ENCODE data around the gene SGPP1.
"Not testable (repeated sequence)": the region's sequence is repeated elsewhere in the genome, so short reads cannot be mapped to it uniquely, and the experiment has no call there.

The SGPP1 gene

GRCh38 chr14:63671987-63672386, 55.9 kb downstream of the SGPP1 start:
- Mint-ChIP-seq H3K4me3 (no peak overlapping the region), H3K36me3 (peaks cover 13% of the 10 kb centered on the region), H3K4me1 (no peaks in the 10 kb centered on the region), H3K9me3 (no peaks in the 10 kb centered on the region), H3K27ac (no peak overlapping the region)
- no peak for DNase-seq (ENCODE audit: low spot score in 2 of 2)
- no peak for ATAC-seq

GRCh38 chr14:63670692-63671091, 57.2 kb downstream of the SGPP1 start:
- no peak overlapping the region for H3K4me3 Mint-ChIP-seq
- H3K27ac Mint-ChIP-seq: no peak overlapping the region
- no peaks in the 10 kb centered on the region for H3K9me3 Mint-ChIP-seq
- no peaks in the 10 kb centered on the region for H3K4me1 Mint-ChIP-seq
- peaks cover 7% of the 10 kb centered on the region for H3K36me3 Mint-ChIP-seq
- ATAC-seq (no peak), DNase-seq (ENCODE audit: low spot score in 2 of 2) (no peak)

GRCh38 chr14:63666335-63666734, 61.5 kb downstream of the SGPP1 start:
- no peaks in the 10 kb centered on the region for H3K4me1 Mint-ChIP-seq
- H3K27ac Mint-ChIP-seq: no peak overlapping the region
- no peaks in the 10 kb centered on the region for H3K9me3 Mint-ChIP-seq
- ATAC-seq (no peak), DNase-seq (ENCODE audit: low spot score in 2 of 2) (no peak)
- no peaks in the 10 kb centered on the region for H3K36me3 Mint-ChIP-seq
- H3K4me3 Mint-ChIP-seq: no peak overlapping the region

DNA sequence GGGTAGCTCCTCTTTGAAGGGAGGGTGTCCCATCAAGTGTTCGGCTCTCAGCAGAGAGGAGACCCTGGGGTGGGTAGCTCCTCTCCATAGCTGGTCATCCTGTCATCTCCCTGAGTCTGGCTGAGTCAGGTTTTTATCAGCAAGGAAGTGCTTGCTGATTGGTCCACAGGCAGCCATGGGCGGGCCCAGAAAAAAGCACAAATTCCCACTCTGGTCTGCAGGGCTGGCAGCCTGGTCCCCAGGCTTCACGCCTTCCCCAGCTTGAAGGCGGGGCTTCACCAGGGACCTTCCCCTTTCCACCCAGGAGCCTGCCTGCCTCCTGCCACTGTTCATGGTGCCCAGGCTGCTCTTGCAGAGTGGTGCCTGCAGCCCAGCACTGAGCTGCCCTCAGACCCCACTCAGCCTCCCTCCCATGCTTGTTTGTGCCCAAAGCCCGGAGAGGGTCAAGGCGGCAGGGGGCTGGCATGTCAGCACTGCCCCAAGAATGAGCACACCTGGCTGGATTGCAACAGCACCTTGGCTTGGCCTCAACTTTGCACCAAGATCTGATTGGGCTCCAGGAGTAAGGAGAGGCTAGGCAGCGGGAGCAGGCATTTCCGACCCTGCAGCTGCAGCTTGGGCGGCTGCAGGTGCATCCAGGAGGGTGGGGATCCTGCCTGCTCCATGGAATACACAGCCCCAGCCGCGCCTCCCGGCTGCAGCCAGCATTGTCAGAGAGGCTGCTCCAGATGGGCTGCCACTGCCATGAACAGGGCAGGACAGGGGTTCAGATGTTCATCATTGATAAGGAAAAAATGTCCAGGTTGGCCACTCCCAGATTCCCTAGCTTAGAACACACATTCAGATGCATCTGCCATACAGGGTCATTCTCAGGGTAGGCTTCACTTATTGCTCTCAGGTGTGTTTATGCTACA, 64.2 kb downstream of the SGPP1 start:
- Mint-ChIP-seq H3K4me3 (no peak overlapping the region), H3K9me3 (no peaks in the 10 kb centered on the region), H3K4me1 (no peaks in the 10 kb centered on the region), H3K27ac (no peak overlapping the region), H3K36me3 (no peaks in the 10 kb centered on the region)
- ATAC-seq (peak; percentile 11), DNase-seq (ENCODE audit: low spot score in 2 of 2) (no peak)

DNA sequence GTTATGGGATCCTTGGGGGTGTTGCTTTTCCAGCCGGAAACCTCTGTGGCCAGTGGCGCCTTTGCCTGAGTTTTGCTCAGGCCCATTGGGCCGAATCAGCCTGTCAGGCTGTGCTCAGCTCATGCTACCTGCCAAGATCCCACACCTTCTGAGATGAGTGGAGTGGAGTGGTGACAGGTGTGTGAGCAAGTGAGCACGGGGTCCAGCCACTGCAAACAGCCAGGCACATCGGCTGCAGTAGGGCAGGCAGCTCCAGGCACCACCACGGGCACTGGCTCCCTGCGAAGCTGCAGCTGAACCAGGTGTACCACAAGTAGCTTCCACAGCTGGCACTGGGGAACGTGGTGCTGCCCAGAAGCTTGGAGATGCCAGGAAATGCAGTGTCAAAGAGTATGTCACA, 65.1 kb downstream of the SGPP1 start:
- no peak overlapping the region for H3K4me3 Mint-ChIP-seq
- no peaks in the 10 kb centered on the region for H3K4me1 Mint-ChIP-seq
- DNase-seq (ENCODE audit: low spot score in 2 of 2) (no peak), ATAC-seq (no peak)
- no peaks in the 10 kb centered on the region for H3K9me3 Mint-ChIP-seq
- no peak overlapping the region for H3K27ac Mint-ChIP-seq
- H3K36me3 Mint-ChIP-seq: peaks cover 2% of the 10 kb centered on the region

- H3K9me3 Mint-ChIP-seq; H3K4me3 Mint-ChIP-seq; DNase-seq (ENCODE audit: low spot score in 2 of 2); H3K4me1 Mint-ChIP-seq; ATAC-seq; H3K27ac Mint-ChIP-seq: not testable (repeated sequence)
- peaks cover 11% of the 10 kb centered on the region for H3K36me3 Mint-ChIP-seq
Measured at GRCh38 chr14:63661881-63662280, 66.0 kb downstream of the SGPP1 start.

- peaks cover 12% of the 10 kb centered on the region for H3K36me3 Mint-ChIP-seq
- H3K27ac Mint-ChIP-seq: no peak overlapping the region
- no peaks in the 10 kb centered on the region for H3K4me1 Mint-ChIP-seq
- DNase-seq (ENCODE audit: low spot score in 2 of 2) (no peak), ATAC-seq (no peak)
- no peaks in the 10 kb centered on the region for H3K9me3 Mint-ChIP-seq
- H3K4me3 Mint-ChIP-seq: no peak overlapping the region
Measured at GRCh38 chr14:63659726-63660125, 68.1 kb downstream of the SGPP1 start.

- no peak for ATAC-seq
- no peaks in the 10 kb centered on the region for H3K9me3 Mint-ChIP-seq
- no peak for DNase-seq (ENCODE audit: low spot score in 2 of 2)
- no peak overlapping the region for H3K27ac Mint-ChIP-seq
- H3K36me3 Mint-ChIP-seq: peaks cover 12% of the 10 kb centered on the region
- H3K4me3 Mint-ChIP-seq: no peak overlapping the region
- no peaks in the 10 kb centered on the region for H3K4me1 Mint-ChIP-seq
Measured at GRCh38 chr14:63656194-63656593, 71.7 kb downstream of the SGPP1 start.

GRCh38 chr14:63654936-63655335, 72.9 kb downstream of the SGPP1 start:
- peaks cover 8% of the 10 kb centered on the region for H3K4me1 Mint-ChIP-seq
- no peaks in the 10 kb centered on the region for H3K9me3 Mint-ChIP-seq
- H3K27ac Mint-ChIP-seq: no peak overlapping the region
- H3K4me3 Mint-ChIP-seq: no peak overlapping the region
- ATAC-seq (no peak), DNase-seq (ENCODE audit: low spot score in 2 of 2) (no peak)
- peaks cover 12% of the 10 kb centered on the region for H3K36me3 Mint-ChIP-seq

GRCh38 chr14:63654346-63654745, 73.5 kb downstream of the SGPP1 start:
- no peak overlapping the region for H3K27ac Mint-ChIP-seq
- no peaks in the 10 kb centered on the region for H3K9me3 Mint-ChIP-seq
- DNase-seq (ENCODE audit: low spot score in 2 of 2) (no peak), ATAC-seq (no peak)
- H3K36me3 Mint-ChIP-seq: peaks cover 12% of the 10 kb centered on the region
- H3K4me3 Mint-ChIP-seq: no peak overlapping the region
- H3K4me1 Mint-ChIP-seq: peaks cover 14% of the 10 kb centered on the region

DNA sequence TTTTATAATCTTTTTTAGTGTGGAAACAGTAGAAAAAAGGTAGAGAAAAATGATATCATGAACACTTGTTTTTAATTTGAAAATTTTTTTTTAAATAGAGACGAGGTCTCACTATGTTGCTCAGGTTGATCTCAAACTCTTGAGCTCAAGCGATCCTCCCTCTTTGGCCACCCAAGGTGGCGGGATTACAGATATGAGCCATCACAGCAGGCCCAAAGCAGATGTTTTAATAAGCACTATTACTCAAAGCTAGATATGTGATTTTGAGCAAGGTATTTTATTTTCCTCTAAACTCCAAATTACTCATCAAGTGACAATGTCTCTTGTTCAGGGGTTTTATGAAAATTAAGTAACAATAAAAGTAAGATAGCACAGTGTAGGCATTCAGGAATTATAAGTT, 75.5 kb downstream of the SGPP1 start:
- H3K4me3 Mint-ChIP-seq: no peak overlapping the region

DNA sequence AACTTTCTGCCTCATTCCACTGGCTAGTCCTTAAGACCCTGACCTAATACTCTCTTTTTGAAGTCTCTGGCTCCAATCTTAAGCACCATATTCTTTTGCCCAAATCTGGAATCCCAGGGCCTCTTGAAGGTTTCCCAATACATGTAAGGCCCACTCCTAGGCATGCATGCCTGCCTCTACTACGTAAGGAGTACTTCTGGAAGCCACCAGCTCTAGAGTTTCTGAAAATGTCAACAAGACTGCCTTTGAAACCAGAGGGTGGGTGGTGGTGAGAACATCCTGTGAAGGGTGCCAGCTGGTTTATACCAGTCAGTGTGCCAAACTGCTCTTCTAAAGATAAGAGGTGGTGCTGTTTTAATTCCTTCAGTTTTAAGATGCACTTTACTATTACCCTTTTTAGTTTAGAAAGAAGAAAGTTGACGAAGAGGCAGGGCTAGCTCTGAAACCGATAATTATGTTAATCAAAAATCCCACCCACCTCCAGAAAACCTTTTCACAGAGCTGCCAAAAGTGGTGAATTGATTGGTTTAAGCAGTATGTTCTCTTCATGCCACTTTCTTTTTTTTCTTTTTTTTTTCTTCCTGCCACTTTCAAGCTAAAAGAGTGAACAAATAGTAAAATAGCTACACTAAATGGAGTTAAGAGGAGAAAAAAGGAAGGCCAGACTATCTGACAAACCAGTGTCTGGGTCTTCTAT, 77.5 kb downstream of the SGPP1 start:
- Mint-ChIP-seq H3K4me3 (peak overlapping the region; percentile 52), H3K9me3 (no peaks in the 10 kb centered on the region), H3K36me3 (no peaks in the 10 kb centered on the region), H3K4me1 (peaks cover 23% of the 10 kb centered on the region), H3K27ac (peak overlapping the region; percentile 91)
- DNase-seq (ENCODE audit: low spot score in 2 of 2) (peak in 1 of 2 donors; percentile 58), ATAC-seq (peak; percentile 91)

More for the DNA sequence above, 75.5 kb downstream of the SGPP1 start:
- DNase-seq (ENCODE audit: low spot score in 2 of 2) (no peak), ATAC-seq (peak; percentile 84)
- H3K9me3 Mint-ChIP-seq: no peaks in the 10 kb centered on the region
- peaks cover 6% of the 10 kb centered on the region for H3K36me3 Mint-ChIP-seq
- H3K4me1 Mint-ChIP-seq: peaks cover 22% of the 10 kb centered on the region
- H3K27ac Mint-ChIP-seq: peak overlapping the region; percentile 69

- Mint-ChIP-seq H3K36me3 (no peaks in the 10 kb centered on the region), H3K4me1 (peaks cover 23% of the 10 kb centered on the region), H3K4me3 (no peak overlapping the region), H3K9me3 (no peaks in the 10 kb centered on the region), H3K27ac (peak overlapping the region; percentile 1)
- no peak for DNase-seq (ENCODE audit: low spot score in 2 of 2)
- ATAC-seq: peak; percentile 40
Measured at GRCh38 chr14:63647696-63648410, 80.0 kb downstream of the SGPP1 start.

- H3K4me1 Mint-ChIP-seq: peaks cover 16% of the 10 kb centered on the region
- ATAC-seq: no peak
- no peaks in the 10 kb centered on the region for H3K9me3 Mint-ChIP-seq
- peak overlapping the region; percentile 48 for H3K27ac Mint-ChIP-seq
- no peak overlapping the region for H3K4me3 Mint-ChIP-seq
- no peak for DNase-seq (ENCODE audit: low spot score in 2 of 2)
- peaks cover 20% of the 10 kb centered on the region for H3K36me3 Mint-ChIP-seq
Measured at GRCh38 chr14:63644741-63645140, 83.1 kb downstream of the SGPP1 start.

- no peak for DNase-seq (ENCODE audit: low spot score in 2 of 2)
- no peak for ATAC-seq
- peaks cover 39% of the 10 kb centered on the region for H3K36me3 Mint-ChIP-seq
- H3K27ac Mint-ChIP-seq: peak overlapping the region; percentile 93
- no peaks in the 10 kb centered on the region for H3K9me3 Mint-ChIP-seq
- H3K4me1 Mint-ChIP-seq: peaks cover 22% of the 10 kb centered on the region
- peak overlapping the region; percentile 74 for H3K4me3 Mint-ChIP-seq
Measured at GRCh38 chr14:63642656-63643382, 85.0 kb downstream of the SGPP1 start.
